Psoas muscle (tissue), 8 donors: ENCODE data around the gene OVCA2. TPM values are rescaled to one million over a fixed set of nuclear protein-coding genes. Genes with fewer than 3 reads are reported as not detected.

Experiments used
- ATAC-seq, 4 donors: fragments of 200-7000 bp; cut with Tn5 transposase; one replicate each; pipeline ENCODE4 v1.9.1; 2020; ENCODE audit warnings: moderate library complexity in 3 of 4, mild to moderate bottlenecking in 2 of 4
- DNase-seq, 2 donors: peaks; one replicate each; pipeline ENCODE4 v3.0.0-alpha.2; 2020
- H3K27ac ChIP-seq: fragments of 200-600 bp; one replicate; pipeline ENCODE4 v1.8.0; 2022
- H3K27me3 ChIP-seq, 3 donors: fragments of 200-600 bp in 1 of 3; one replicate each; pipeline versions ENCODE4 v1.6.1 to v1.8.0; 2013 to 2022; ENCODE audit warnings: low read length in 2 of 3, mild to moderate bottlenecking in 2 of 3, moderate library complexity in 1 of 3; ENCODE audit not compliant: insufficient read depth in 3 of 3
- H3K36me3 ChIP-seq, 2 donors: fragments of 200-600 bp in 1 of 2; one replicate each; pipeline versions ENCODE4 v1.6.1 to v1.8.0; 2013 to 2022; ENCODE audit warnings: low read depth in 1 of 2, mild to moderate bottlenecking in 1 of 2, moderate library complexity in 1 of 2; ENCODE audit not compliant: insufficient read depth in 1 of 2
- H3K4me1 ChIP-seq: fragments of 200-600 bp; one replicate; pipeline ENCODE4 v1.8.0; 2022
- H3K4me3 ChIP-seq: fragments of 200-600 bp; one replicate; pipeline ENCODE4 v1.8.0; 2022; ENCODE audit warnings: mild to moderate bottlenecking
- H3K9me3 ChIP-seq: fragments of 200-600 bp; one replicate; pipeline ENCODE4 v1.8.0; 2022
- CTCF ChIP-seq: fragments of 200-600 bp; IDR thresholded peaks from one replicate; pipeline ENCODE4 v1.8.0; 2022; ENCODE audit warnings: antibody characterized with exemption
- WGBS, 3 donors: extraction: QIAGEN DNeasy Blood & Tissue Kit; methylation state at CpG; one replicate each; pipeline versions ENCODE4 v1.1.6 to v1.1.7; 2013; 5-methylcytosine and 5-hydroxymethylcytosine counted together
- intact Hi-C, 2 donors: fragments of 100-400 bp; cut with DNase I; formaldehyde crosslinking; loops; one replicate each; pipeline versions ENCODE4 v1.11.0 to v1.14.2; 2022
- polyA plus RNA-seq, 3 donors: library from polyadenylated mRNA; stranded (reverse); fragments of 200-250 nt; gene quantifications; one replicate each; pipeline ENCODE4 v1.2.3, GENCODE V29; 2013
- total RNA-seq, 4 donors: library from RNA; stranded (reverse); fragmentation: NEBNext Ultra II Directional in 2 of 4; extraction: Animal tissue kit (Norgen Biotek cat#: 25700) in 2 of 4; gene quantifications; one replicate each; pipeline versions ENCODE4 v1.2.1 to v1.2.4, GENCODE V29; 2021 to 2023
- donor health status: healthy with polysubstance abuse.
- donor health status: DM: no; HTN: no; CAD: no; lungs with moderate emphysema.
- donor health status: Bipolar disorder and iron deficiency.
- donor health status: healthy.
- donor health status: DM: yes; HTN: yes; CAD: no.
- donor health status: DM: no; HTN: no; CAD: no.
- donor health status: DM: no; HTN: no; CAD: no.
- donor health status: DM: yes; HTN: yes; CAD: no.

Gene OVCA2
- total and polyA plus RNA-seq, 7 donors: 10.1 to 66.1 (median 23.0) TPM

DNA sequence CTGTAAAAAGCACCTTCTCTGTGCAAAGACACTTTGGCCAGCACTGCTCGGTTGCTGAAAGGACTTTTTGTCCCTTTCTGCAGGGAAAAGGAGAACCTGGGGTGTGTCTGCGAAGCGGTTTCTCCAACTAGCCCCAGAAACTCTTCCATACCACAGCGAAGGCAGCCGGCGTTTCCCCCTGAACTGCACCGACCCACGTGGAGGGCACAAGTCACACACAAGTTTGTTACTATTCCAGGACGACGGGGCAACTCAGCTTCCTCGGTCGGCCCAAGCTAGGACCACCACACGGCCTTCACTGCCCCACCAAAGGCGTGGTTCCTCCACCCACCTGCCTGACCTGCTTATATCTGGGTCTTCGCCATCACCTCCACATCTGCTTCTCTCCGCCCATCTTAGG, 18.6 kb upstream of the OVCA2 start:
- Histone ChIP-seq H3K27me3 (no peaks in the 10 kb centered on the region), H3K36me3 (no peaks in the 10 kb centered on the region), H3K9me3 (no peaks in the 10 kb centered on the region), H3K27ac (no peak overlapping the region), H3K4me3 (peak overlapping the region; percentile 80), H3K4me1 (peaks cover 13% of the 10 kb centered on the region)
- DNase-seq (peak in 1 of 2 donors; percentile 42), ATAC-seq (no peak)
- intact Hi-C loops: loop anchor here (2.0 to 10.0 kb wide), 3 partner anchors 20 to 358 kb away; no protein-coding TSS in a partner anchor
- 57 to 71% (median 60%) methylated on average over 16 of the region's 16 CpGs for WGBS, 3 donors
- TF ChIP-seq CTCF: no peak

- H3K9me3 ChIP-seq: no peaks in the 10 kb centered on the region
- peaks cover 13% of the 10 kb centered on the region for H3K4me1 ChIP-seq
- ATAC-seq: peak; percentile 36 to 67 (median 54)
- peak; percentile 55 to 69 for DNase-seq
- no peaks in the 10 kb centered on the region for H3K36me3 ChIP-seq
- intact Hi-C loops: loop anchor here (2.0 to 10.0 kb wide), 3 partner anchors 21 to 359 kb away; no protein-coding TSS in a partner anchor
- H3K27me3 ChIP-seq: no peaks in the 10 kb centered on the region
- WGBS, 3 donors: 2 to 3% (median 3%) methylated on average over 64 to 85 of the region's 85 CpGs
- TF ChIP-seq CTCF: no peak
- peak overlapping the region; percentile 28 for H3K27ac ChIP-seq
- H3K4me3 ChIP-seq: peak overlapping the region; percentile 80
These were observed 17.9 kb upstream of the OVCA2 start for GRCh38 chr17:2023692-2024571.

DNA sequence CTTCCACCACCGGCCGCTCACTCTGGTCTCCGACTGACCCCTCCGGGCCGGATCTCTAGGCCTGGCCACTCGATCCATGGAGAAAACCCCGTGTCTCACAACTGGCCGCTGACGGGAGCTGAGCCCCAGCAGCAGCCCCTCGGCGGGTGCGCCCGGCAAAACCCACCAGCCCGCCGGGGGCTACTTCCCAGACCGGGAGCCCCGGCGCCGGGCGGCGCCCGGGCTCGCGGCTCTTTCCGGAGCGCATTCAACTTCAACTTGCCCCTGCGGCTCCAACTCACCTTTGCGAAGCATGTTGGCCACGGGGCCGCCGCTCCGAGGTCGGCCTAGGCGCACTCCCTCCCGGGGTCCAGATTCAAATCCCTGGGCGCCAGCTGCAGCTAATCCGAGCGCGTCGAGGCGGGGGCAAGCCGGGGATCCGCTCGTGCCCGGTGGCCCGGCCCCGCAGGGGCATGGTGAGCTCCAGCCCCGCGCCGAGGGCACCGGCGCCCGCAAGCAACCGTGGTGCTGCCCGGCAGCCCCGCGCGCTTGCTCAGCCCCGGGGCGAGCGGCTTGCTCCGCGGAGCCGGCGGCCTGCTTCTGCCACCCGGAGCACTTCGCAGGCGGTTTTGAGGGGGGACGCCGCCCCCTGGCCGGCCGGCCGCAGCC, 17.1 kb upstream of the OVCA2 start:
- Histone ChIP-seq H3K4me1 (peaks cover 16% of the 10 kb centered on the region), H3K4me3 (peak overlapping the region; percentile 80), H3K27me3 (no peaks in the 10 kb centered on the region), H3K27ac (peak overlapping the region; percentile 28), H3K9me3 (no peaks in the 10 kb centered on the region), H3K36me3 (no peaks in the 10 kb centered on the region)
- TF ChIP-seq CTCF: no peak
- intact Hi-C loops: loop anchor here (10.0 kb wide), 2 partner anchors 60 to 360 kb away; no protein-coding TSS in a partner anchor
- DNase-seq (peak in 1 of 2 donors; percentile 50), ATAC-seq (peak in 3 of 4 donors; percentile 4 to 19 (median 6))
- 0 to 1% (median 1%) methylated on average over 48 to 73 of the region's 73 CpGs for WGBS, 3 donors

GRCh38 chr17:2025220-2025621, 16.6 kb upstream of the OVCA2 start, which contains the start of gene RTN4RL1:
TSS of gene RTN4RL1 (minus strand) at chr17:2025334. CDS start at chr17:2024865, 469 bp downstream.
- ATAC-seq (peak in 3 of 4 donors; percentile 56 to 67 (median 60)), DNase-seq (peak; percentile 67 to 86)

More at GRCh38 chr17:2025220-2025621, 16.6 kb upstream of the OVCA2 start, which contains the start of gene RTN4RL1:
- peaks cover 17% of the 10 kb centered on the region for H3K4me1 ChIP-seq
- WGBS, 3 donors: 0 to 1% (median 1%) methylated on average over 10 to 47 of the region's 47 CpGs
- peak within 1 kb of the TSS; percentile 58 for H3K27ac ChIP-seq
- H3K27me3 ChIP-seq: no peaks in the 10 kb centered on the region
- intact Hi-C loops: loop anchor here (10.0 kb wide), 2 partner anchors 60 to 360 kb away; no protein-coding TSS in a partner anchor
- H3K36me3 ChIP-seq: no peaks in the 10 kb centered on the region
- peak within 1 kb of the TSS; percentile 80 for H3K4me3 ChIP-seq
- no peaks in the 10 kb centered on the region for H3K9me3 ChIP-seq
- no peak for TF ChIP-seq CTCF
